AG08395 (cell line): Measurements from ENCODE around the gene TIGD4.

Experiments used
- DNase-seq: peaks from one replicate; pipeline ENCODE4 v3.0.0; 2012; ENCODE audit warnings: mixed read lengths, low spot score

Gene TIGD4

DNA sequence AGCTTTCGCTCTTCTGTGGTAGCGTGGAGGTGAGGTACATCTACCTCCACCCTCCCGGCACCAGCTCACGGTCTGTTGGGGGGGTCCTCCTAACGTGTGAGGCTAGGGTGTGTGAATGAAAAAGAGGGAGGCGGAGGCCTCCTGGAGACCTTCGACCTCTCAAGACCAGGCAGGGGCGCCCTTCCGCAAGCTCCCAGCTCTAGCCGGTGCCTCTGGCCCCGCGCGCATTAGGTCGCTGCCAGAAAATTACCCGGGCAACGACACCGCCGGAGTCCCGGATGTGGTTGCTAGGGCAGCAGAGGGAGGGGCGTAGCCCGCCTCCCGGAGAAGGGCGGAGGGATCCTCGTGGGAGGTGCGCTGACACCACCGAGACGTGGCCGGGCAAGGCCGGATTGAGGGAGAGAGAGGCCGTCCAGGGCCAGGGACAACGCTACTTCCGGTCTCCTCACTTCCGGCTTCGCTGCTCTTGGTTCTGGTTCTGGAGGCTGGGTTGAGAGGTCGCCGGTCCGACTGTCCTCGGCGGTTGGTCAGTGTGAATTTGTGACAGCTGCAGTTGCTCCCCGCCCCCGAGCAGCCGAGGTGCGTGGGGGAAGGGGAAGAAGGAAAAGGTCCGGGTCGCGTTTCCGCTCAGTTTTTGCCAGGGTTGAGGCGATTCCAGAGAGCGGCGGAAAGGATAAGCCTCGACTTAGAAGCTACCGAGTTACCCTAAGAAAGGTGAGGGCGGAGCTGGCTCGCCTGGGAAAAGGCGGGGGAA lies at the start of gene TIGD4, which contains the start of gene ARFIP1:
Gene TIGD4, minus strand, starts transcription at position 218 of the 754 bp plus-strand sequence. CDS start 8,726 bp downstream, outside the sequence.
Gene ARFIP1, plus strand, starts transcription at position 442 of the 754 bp plus-strand sequence. CDS start 49,680 bp downstream, outside the sequence.
- peak; percentile 98 for DNase-seq

- no peak for DNase-seq
These were observed 48.6 kb upstream of the TIGD4 start for GRCh38 chr4:152828122-152828521.

GRCh38 chr4:152825336-152825735 lies 45.8 kb upstream of the TIGD4 start:
- no peak for DNase-seq

DNA sequence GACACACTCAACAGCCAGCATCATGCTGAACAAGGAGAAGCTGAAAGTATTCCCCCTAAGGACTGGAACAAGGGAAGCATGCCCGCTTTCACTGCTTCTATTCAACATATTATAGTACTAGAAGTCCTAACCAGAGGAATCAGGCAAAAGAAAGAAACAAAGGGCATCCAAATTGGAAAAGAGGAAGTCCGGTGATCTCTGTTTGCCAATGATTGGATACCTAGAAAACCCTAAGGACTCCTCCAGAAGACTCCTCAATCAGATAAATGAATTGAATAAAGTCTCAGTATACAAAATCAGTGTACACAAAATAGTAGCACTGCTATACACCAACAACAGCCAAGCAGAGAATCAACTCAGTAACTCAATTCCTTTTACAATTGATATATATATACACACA lies 45.0 kb upstream of the TIGD4 start:
- no peak for DNase-seq

DNA sequence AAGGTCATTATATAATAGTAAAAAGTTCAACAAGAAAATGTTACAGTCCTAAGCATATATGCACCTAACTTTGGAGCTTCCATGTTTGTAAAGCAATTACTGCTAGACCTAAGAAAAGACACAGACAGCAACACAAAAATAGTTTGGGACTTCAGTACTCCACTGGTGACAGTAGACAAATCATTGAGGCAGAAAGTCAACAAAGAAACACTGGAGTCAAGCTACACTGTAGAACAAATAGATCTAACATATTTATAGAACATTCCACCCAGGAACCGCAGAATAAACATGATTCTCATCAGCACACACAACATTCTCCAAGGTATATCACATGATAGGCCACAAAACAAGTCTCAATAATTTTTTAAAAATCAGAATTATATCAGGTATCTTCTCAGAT lies 42.8 kb upstream of the TIGD4 start:
- DNase-seq = no peak

DNA sequence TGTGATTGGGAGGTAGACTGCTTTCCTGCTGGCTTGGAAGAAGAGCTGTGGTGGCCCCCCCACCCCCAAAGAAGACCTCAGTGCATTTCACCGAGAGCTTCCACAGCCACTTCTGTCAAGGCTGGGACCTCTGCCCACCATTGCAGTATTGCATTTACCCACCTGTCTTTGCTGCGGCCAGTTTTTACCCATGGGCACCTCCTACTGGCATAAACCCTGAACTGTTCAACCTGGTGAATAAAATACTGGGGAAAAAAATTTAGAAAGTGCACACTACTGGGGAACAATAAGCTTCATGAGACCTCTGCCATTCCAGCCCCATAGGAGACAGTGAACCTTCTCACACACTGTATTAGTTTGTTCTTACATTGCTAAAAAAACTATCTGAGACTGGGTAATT lies 40.5 kb upstream of the TIGD4 start:
- DNase-seq = no peak

DNA sequence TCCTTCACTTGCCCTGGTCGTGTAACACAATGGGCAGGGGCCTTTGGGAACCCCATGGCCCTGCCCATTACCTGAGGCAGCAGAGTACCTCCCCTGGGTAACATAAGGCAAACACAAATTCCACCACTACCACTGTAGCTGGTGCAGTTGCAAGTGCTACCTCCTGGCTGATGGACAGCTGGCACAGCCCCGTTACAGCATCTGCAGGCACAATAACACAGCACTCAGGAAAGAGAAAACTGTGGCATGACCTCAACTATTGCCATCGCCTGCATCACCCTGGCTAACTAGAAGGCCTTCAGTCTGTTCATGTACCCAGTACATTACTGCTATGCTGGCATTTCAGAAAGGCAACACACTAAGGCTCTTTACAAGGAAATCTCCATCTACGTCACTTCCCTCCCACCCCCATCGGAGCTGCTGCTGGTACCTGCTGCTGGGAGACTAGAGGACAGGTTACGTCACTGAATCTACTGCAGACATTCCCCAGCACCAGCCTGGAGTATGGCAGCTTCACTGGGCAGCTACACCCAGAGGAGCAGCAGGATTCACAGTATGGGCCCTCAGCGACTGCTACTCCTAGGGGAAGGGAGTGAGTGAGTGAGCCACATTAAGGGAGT lies 39.6 kb upstream of the TIGD4 start:
- DNase-seq = no peak

DNA sequence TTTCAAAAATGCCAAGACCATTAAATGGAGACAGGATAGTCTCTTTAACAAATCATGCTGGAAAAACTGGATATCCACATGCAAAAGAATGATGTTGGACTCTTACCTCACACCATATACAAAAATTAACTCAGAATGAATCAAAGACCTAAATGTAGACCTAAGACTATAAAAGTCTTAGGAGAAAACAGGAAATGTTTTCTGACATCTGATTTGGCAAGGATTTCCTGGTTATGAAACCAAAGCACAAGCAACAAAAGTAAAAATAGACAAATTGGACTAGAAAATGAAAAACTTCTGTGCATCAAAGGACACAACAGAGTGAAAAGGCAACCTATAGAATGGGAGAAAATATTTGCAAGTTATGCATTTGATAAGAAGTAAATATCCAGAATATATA lies 37.8 kb upstream of the TIGD4 start:
- no peak for DNase-seq

- no peak for DNase-seq
These were observed 35.5 kb upstream of the TIGD4 start for GRCh38 chr4:152815078-152815477.

DNA sequence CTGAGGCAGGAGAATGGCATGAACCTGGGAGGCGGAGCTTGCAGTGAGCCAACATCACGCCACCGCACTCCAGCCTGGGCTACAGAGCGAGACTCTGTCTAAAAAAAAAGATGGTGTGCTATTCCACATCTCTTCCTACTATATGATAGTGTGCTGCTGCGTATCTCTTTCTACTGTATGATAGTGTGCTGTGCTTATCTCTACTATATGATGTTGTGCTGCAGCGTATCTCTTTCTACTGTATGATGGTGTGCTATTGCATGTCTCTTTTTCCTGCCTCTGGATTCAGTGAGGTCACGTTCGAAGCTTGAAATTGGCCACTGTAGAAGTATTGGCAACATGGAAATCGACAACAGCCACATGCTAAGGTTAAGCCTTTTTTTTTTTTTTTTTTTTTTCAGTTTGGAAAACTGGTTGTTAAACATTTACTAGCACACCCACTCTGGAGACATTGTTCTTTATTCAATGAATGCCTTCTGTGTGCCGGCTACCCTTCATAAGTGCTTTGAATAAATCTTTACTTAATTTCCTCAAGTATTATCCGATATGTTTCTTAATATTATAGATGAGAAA lies 31.3 kb upstream of the TIGD4 start:
- no peak for DNase-seq

GRCh38 chr4:152808670-152809069 lies 29.1 kb upstream of the TIGD4 start:
- no peak for DNase-seq

GRCh38 chr4:152807294-152807829 lies 27.8 kb upstream of the TIGD4 start:
- no peak for DNase-seq

GRCh38 chr4:152806501-152807125 lies 27.1 kb upstream of the TIGD4 start:
- DNase-seq = no peak

DNA sequence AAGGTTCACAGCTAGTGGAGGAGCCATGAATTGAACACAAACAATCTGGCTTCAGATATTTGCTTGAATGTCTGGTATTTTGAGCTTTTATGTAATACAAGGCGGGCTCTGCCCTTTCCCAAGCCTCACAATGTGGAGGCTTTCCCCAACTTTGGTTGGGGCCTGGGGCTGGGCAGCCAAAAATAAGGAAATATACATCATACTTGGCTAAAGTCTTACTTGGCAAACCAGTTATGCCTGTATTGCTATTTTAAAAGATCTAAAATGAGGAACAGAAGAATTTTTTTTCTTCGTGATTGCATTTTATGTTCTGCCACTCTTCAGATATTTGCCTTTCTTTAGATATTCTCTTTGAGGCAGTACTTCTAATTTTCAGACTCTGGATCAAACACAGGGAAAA lies 26.3 kb upstream of the TIGD4 start:
- no peak for DNase-seq

DNA sequence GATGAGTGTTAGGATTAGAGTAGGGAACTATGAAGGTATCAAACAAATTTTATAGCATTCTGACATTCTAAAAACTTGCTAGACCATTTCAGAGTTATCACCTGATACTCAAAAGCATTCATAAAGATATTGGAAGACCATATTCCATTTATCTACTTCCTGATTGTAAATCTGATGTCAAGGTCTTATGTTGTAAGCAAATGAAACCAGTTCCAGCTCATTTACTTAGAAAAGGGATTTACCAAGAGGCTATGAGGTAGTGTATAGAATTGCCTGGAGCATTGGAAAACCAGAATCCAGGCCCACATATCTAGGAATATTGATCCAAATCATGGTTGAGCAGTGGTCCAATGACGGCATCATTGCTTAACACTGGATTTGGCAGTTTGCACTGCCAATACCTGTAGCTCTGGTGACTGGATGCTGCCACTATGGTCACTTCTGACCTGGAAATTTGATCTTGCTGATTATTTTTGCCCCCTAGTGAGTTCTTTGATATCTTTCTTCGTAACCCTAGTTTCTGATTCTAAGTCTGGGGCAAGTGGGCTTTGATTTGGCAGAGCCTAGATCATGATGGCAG lies 25.6 kb upstream of the TIGD4 start:
- DNase-seq = no peak

DNA sequence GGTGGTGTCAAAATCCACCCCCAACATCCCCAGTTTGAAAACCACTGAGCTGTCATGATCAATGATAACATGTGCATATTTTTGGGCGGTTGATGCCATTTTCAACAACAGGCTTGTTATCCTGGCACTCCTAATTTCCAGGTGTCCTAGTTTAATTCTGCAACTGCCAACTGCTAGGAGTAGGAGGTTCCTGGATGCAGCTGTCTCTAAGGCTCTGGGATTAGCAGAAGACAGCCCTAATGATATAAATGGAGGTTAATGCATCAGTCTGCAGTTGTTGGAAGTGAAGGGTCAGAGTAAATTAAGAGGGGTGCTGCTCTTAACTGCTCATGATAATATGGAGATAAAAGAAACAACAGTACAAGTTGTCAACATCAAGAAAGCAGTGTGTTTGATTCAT lies 24.0 kb upstream of the TIGD4 start:
- no peak for DNase-seq

DNA sequence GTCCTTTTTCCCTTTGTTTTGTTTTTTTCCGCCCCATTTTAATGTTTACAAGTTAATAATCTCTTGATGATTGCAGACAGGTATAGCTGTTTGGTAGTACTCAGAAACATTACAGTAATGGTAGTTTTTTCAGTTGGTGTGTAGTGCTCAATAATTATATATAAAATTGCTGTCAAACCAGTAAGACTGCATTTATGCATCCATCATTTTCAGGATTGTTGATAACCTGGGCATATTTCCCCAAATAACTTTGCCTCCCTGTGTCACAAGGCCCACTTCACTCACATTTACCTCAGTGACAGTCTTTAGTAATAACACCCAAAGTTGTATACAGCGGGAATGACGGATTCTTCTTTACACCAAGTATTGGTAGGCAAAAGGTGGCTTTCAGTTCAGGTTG lies 16.4 kb upstream of the TIGD4 start:
- DNase-seq = no peak

- no peak for DNase-seq
These were observed 7.1 kb upstream of the TIGD4 start for GRCh38 chr4:152786627-152787026.

- DNase-seq = peak; percentile 9
These were observed 6.4 kb upstream of the TIGD4 start for GRCh38 chr4:152785639-152786615.

GRCh38 chr4:152784490-152785350 lies 5.2 kb upstream of the TIGD4 start:
- DNase-seq = peak; percentile 64
